Activated gamma-delta T cell treated with Interleukin-2 at 50 U/mL for 16 hours (primary cell): ENCODE results near the gene LMO7.
"Not testable (repeated sequence)": the region's sequence is repeated elsewhere in the genome, so short reads cannot be mapped to it uniquely, and the experiment has no call there.

Experiments
- DNase-seq: peaks from one replicate; pipeline ENCODE4 v3.0.0-alpha.2; 2020

LMO7 gene

DNA sequence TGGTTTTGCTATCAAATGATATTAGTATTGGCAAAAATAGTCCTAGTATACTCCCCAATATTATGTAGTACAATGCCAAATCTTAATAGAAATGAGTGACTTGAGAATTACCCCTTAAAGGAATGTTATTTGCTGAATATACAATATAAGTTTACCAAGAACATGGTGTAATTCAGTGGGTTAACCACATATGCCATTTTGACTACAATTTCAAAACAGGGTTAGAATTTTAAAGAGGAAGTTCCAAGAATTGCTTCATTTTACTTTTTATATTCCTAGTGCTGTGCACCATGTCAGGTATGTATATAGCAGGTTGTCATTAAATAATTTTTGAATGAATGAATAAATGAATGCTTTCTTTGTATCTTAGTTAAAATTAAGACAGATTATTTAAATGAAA lies 66.3 kb downstream of the LMO7 start:
- DNase-seq = no peak

DNA sequence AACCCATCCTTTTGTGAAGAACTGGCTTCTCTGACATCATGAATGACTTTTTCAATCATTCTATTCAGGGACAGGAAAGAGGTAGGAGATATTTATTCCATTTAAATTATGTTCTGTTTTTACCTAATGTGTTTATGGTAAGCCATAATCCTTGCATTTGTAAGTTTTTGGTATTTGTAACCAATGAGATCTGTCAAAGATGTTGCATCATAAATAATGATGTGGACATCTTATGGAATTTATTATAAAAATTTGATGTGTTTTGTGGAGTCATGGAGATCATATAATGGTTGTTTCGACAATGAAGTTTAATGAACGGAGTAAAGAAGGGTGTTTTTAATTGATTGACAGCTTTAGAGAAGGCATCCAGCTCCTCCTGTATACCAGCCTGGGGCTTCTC lies 67.6 kb downstream of the LMO7 start:
- no peak for DNase-seq

DNA sequence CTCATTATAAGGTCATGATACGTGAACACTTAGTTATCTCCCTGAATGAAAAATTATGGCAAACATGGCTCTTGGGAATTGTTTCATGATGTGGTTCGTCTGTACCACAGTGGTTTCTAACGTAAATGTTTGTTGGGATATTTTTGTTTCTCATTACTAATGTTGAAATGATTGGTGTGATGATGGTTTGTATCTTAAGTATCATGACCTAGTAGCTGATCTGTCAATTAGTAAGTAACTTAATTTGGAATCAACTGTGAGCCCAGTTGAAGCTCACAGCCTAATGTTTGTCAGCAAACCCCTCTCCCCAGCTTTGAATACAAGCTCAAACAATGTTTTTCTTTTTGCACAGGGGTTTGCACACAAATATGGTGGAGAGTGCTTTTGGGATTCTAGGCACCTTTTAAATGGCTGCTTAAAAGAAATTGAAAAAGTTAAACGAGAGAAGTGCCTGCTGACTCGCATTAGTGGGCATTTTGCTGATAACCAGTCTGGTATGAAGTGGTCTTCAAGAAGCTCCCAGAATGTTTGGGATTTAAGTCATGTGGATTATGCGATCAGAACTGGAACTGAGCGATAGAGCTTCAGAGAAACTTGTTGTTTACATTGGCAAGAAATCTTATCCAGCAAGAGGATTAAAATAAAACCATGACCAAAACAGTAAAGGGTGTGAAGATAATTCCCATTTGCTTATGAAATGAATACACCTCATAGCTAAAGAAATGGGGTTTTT lies 68.2 kb downstream of the LMO7 start:
- no peak for DNase-seq

DNA sequence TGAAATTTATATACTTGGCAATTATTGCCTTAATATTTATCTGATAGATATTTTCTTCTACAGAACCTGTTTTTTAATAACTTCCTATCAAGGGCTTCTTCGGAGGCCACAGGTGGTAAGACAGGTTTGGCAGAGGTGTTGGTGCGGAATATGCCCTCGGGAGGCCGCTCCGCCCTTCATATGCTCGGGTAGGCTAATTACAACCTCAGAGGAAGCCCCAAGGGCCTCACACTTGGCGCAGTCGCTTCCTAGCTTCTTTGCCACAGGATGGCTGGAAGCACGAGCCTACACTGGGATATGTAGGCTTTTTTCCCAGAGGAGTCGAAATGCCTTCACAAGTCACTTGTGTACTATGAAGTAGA lies 68.8 kb downstream of the LMO7 start:
- no peak for DNase-seq

DNA sequence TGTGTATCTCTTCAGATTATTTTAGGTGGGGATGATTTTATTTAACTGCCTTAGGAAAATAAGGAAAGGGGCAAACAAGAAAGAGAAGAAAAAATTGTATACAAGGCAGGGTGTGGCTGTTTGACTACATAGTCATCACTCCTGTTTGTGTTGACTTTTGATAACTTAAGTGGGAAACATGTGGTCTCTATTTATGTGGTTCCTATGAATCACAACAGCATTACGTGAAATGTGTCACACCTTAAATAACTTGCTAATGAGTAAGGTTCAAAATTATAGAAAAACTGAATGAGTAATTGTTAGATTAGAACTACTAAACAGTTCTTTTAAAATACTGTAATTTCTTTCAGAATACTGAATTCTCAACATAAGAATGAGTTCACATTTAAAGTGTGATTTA lies 69.3 kb downstream of the LMO7 start:
- DNase-seq = no peak

DNA sequence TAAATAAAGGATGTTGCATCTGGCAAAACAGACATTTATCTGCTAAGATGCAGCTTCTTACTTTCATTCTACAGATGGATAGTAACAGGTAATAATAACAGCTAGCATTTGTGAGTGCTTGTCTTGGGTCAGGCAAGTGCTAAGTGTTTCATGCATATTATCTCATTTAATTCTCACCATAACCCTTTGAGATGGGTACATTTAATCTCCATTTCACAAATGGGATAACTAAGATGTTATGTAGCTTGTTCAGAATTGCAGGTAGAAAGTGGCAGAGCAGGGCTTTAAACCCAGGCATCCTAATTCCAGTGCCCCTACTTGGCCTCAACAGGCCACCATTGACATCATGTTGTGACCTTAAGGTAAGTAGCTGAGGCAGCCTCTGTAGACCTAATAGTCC lies 69.8 kb downstream of the LMO7 start:
- no peak for DNase-seq

DNA sequence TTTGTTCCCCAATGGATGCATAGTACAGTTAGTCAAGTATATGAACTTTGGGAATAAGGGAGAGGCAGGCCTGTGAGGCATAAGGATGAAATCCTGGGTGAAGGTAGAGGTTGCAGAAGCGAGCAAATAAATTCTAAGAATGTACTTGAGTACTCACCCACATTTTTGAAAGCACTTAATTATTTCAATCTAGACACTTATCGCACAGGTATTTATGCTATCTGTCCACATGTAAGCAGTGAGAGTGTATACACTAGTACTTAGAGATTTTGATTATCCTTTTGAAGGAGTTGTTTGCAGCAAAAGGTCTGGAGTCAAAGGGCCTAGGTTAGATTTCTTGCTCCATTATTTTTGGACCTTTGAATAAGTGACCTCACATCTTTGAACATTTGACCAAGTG lies 77.7 kb downstream of the LMO7 start:
- no peak for DNase-seq

DNA sequence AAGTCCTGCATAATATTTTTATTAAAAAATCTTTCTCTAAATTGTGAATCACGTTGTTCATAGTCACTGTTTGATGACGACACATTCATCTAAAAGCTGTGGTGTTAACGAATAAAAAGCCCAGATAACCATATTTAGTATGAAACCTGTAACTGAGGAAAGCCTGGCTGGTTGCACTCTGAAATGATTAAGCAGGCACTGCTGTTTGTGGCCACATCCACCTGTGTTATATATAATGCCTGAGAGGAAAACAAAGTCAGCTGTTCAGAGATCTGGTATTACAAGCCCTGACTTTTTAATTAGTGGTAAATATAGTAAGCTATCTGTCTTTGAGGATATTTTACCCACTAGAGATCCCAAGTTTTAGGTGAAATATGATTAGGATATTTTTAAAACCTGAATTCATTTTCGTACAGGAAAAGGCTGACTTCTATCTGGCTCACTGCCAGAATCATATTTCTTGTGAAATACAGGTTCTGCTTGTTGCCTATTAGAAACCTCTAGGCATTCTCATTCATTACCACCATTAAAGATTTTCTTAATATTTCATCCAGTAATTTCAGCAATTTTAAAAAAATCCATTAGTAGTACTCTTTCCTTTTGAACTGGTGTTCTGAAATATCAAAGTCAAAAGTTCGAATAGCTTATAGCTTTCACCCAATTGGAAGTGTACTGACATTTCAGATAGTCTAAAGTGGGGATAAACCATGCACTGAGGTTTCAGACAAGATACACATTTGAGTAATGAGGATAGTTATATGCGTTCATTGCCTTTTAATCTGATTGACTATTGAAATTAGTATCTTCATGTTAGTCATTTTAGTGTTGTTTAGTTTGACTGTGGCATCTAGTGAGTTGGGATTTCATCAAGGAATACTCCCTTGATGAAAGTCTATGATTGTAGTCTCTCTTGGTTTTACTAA lies 79.7 kb downstream of the LMO7 start:
- DNase-seq = no peak

DNA sequence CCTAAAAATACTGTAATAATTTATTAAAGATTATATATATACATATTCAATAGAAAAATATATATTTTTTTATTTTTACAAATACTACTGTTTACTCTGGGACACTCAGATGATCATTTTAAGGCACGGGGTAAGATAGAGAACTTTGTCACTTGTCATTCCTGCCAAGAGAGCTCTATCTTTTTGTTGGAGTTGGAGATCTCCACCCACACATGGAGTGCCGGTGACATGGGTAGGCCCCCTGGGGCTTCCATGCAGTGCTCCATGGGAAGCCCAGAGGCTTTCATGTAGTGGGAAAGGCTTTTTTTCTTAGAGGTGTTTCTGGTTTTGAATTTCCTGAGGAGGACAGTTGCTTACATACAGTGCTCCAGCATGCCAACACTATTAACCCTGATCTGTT lies 81.4 kb downstream of the LMO7 start:
- no peak for DNase-seq

DNA sequence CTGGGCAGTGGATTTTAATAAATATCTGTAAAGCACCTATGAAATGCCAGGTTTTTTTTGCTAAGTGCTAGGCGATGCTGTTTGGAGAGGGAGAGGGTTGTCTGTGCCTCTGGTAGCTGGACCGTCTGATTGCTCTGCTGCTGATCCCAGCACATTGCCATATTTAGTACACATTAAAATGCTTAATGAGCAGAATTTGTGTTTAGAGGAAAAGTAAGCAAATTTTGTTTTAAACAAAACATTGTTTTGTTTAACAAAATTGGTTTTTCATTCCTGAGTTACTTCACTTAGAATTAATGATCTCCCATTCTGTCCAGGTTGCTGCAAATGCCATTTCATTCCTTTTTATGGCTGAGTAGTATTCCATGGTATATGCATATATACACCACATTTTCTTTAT lies 85.2 kb downstream of the LMO7 start:
- DNase-seq = no peak

DNA sequence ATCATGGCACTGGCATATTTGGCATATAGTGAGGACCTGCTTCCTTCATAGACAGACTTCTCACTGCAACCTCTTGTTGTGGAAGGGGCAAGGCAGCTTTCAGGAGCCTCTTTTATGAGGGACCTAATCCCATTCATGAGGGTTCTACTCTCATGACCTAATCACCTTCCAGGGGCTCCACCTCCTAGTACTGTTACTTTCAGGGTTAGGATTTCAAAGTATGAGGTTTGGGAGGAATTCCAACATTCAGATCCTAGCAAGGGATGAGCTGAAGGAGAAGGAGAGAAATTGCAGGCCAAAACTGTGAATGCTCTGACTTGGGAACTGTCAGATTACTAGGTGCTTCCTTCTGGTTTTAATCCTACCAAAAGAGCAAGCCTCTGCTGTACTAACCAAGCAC lies 87.8 kb downstream of the LMO7 start:
- DNase-seq = no peak

DNA sequence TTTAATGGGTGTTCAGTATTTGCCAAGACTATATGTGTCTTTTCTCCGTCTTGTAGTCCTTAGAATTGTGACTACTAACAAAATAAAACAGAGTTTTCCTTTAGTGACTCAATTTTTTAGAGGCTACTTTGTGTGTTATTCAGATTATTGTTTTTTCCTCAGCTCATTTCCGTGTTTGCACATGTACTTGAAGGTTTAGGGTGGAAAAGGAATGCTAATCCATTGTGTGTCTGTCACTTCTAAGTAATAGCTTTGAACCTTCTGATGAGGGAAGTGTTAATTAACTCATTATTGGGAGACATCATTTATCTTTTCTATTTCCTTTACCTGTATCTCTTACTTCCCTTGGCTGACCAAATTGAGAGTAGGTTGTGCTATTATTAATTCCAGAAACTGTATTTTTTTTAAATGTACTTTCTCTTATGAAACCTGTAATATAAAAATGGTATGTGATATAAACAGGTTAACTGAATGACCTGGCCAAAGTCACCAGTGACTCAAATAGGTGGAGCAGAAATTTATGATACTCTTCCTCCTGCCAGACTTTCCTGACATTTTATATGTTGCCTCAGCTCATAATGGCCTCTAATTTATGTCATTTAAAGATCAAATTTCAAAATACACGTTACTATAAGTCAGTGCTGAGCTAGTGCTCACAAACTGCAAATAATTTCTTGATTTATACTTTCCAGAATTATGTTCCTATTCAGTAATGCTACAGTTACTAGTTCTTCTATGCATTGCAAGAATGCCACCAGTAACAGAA lies 88.8 kb downstream of the LMO7 start:
- DNase-seq = no peak

DNA sequence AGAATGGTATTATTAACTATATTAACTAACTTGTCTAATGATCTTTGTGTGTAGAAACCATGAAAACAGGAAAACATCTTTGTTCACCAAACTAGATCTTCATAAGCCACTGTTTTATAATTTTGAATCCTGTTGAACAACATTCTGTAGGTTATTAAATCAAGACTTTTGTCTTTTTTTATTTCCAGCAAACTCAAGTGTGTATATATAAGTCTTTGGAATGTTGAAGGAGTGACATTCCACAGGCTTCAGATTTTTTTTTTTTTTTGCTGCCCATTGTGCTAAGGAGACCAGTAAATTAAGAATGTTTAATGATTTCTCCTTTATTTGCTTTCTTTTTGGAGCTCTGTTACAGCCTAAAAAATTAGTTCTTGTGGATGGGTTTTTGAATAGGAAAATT lies 89.6 kb downstream of the LMO7 start:
- DNase-seq = no peak

DNA sequence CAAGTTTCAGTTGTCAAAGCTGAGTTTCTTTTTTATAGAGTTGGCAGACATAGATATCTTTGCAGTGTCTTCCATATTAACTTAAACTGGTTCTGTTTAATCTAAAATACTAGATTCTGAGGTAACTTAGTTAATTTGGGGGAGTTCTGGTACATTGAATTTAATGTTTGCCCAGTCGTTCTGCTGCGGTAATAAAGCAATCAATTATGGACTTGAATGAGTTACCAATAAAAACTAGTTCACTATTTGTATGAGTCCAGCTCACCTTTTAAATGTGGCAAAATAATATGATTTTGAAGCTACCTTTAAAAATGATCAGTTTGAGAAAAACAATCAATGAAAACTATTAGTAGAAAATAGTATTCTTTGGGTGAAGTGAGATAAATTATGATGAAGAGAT lies 90.2 kb downstream of the LMO7 start:
- no peak for DNase-seq

DNA sequence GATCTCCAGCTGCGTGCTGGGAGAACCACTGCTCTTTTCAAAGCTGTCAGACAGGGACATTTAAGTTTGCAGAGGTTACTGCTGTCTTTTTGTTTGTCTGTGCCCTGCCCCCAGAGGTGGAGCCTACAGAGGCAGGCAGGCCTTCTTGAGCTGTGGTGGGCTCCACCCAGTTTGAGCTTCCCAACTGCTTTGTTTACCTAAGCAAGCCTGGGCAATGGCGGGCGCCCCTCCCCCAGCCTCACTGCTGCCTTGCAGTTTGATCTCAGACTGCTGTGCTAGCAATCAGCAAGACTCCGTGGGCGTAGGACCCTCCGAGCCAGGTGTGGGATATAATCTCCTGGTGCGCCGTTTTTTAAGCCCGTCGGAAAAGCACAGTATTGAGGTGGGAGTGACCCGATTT lies 97.0 kb downstream of the LMO7 start:
- not testable (repeated sequence) for DNase-seq

DNA sequence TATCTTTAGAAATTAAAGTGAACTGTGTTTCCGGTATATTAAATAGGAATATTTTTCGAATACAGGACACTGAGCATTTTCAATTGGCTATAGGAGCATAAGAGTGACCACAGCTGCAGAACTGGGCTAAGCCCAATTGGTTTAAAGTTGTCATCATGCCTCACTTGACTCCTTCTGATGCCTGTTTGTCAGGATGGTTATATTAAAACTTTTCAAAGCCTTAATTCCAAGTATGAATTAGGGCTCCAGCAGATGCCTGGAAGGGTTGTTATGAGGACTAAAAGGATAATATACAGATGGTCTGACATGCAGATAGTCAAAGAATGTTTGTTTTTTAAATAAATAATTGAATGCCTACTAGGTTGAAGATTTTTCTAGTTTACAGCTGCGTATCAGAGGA lies 100.0 kb downstream of the LMO7 start:
- DNase-seq = no peak

DNA sequence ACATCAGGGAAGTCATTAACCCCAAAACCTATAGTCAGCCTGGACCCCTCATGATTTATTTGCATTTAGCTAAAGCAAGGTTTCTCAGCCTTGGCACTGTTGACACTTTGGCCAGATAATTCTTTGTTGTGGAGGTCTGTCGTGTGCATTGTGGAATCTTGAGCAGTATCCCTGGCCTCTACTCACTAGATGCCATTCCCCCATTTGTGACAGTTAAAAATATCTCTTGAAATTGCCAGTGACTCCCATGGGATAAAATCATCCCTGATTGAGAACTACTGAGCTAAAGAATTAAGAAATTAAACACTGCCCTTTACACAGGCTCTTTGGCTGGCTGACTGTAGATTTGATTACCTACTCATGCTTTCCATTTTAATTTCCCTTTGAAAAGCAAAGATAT lies 102.7 kb downstream of the LMO7 start:
- no peak for DNase-seq

DNA sequence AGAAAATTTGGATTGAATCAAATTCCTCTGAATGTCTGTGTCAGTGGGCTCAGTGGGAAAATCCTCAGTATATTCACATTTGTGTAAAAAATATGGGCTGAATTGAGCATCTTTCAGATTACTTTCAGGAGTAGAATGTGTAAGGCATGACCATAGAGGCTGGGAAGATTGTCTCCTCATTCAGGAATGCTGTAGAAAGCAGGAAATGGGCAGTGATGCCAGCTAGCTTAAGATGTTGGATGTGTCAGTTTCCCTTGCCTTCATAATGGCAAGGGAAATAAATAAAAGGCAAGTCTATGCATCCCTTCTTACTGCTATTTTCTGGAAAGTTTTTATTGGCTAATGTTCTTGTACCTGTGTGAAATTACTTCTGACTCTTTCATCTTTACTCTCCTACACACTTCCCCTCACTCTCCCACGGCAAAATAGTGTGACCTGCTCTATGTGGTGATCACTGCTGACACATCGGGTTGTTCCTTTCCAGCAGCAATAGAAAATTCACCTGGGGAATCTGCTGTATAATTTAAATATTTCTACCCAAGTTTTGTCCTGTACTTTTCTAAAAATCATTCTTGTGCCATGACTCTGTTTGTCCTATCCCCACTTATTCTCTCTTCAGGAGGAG lies 103.2 kb downstream of the LMO7 start:
- DNase-seq = no peak

DNA sequence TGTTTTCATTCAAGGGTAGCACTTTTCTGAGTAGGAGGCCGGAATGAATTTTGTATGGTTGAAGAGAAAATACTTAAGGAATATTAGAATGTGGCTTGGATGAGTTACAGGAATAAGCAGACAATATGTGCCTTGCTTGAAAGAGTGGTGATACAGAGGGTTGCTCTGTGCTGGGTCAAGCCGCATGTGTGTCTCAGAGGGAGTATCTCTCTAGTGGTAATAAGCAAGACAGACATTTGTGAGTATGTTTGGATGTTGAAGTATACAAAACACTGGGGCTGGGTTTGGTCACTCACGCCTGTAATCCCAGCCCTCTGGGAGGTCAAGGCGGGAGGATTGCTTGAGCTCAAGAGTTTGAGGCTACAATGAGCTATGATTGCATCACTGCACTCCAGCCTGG lies 103.9 kb downstream of the LMO7 start:
- no peak for DNase-seq

DNA sequence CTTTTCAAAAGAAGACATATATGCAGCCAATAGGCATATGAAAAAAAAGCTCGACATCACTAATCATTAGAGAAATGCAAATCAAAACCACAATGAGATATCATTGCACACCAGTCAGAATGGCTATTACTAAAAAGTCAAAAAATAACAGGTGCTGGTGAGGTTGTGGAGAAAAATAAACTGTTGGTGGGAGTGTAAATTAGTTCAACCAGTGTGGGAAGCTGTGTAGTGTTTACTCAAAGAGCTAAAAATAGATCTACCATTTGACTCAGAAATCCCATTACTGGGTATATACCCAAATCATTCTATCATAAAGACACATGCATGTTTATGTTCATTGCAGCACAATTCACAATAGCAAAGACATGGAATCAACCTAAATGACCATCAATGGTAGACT lies 106.9 kb downstream of the LMO7 start:
- DNase-seq = not testable (repeated sequence)

DNA sequence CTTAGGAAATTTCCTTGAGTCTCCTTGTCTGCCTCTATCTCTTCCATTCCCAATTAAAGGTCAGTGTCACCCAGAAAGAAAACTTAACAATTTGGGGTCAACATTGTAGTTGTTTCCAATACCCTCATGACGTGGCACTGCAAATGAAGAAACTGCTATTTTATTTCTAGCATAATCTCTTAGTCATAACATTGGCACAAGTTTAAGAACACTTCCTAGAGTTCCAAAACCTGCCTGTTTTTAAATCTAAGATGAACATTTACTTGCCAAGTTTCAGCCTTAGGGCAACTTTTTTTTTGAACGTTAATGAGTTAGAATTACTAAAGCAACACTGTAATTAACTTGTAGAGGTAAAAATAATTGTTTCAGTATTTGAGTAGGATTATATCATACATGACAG lies 108.0 kb downstream of the LMO7 start:
- DNase-seq = no peak

DNA sequence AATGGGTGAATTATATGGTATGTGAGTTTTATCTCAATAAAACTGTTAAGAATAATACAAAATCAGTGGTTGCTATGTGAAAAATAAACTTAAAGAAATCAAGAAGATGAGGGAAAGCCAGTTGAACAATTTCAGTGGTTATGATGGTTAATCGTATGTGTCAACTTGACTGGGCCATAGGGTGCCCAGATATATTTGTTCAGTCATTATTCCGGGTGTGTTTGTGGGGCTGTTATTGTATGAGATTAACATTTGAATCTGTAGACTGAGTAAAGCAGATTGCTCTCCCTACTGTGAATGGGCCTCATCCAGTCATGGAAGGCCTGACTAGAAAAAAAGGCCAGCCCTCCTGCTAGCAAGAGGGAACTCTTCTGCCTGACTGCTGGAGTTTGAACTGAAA lies 109.3 kb downstream of the LMO7 start:
- DNase-seq = no peak

DNA sequence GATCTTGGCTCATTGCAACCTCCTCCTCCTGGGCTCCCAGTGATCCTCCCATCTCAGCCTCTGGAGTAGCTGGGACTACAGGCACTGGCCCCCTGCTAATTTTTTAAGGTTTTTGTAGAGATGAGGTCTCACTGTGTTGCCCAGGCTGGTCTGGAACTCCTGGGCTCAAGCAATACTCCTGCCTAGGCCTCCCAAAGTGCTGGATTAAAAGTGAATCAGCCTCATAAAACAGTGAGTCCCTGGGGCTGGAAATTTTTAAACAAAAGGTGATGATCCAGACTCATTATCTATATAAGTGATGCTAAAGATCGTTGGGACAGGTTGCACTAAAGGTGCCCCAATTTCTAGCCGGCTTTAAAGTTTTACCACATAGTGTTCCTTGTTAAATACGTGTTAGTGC lies 112.7 kb downstream of the LMO7 start:
- no peak for DNase-seq
